GM11168 (cell line): ENCODE measurements around the gene TP53I11.

Source experiments
- in situ Hi-C: fragments of 300-500 bp; cut with MboI; formaldehyde crosslinking; loops from one replicate; pipeline ENCODE4 v1.12.0; 2022; ENCODE audit warnings: low sequenced_read_pairs; ENCODE audit not compliant: unreplicated experiment

The TP53I11 gene

GRCh38 chr11:44960200-44960845, 9.6 kb upstream of the TP53I11 start:
- in situ Hi-C loops, result no loop called here

DNA sequence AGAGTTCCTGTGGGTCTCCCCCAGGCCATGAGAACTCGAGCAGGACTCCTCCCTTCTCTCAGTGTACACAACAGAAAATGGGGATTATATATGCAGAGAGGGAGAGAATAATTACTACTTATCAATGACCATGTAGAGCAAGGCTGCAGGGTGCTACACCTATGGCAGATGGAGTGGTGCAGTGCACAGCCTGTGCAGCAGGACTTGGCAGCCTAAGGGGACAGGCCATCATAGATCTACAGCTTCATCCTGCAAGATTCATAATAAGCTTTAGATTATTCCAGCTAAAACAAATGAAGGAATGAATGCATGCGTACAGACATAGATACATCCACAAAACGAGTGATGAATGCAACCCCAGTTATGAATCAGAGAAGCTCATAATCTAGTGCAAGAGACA, 8.4 kb upstream of the TP53I11 start:
- in situ Hi-C loops, result no loop called here

- in situ Hi-C loops, result no loop called here
These were observed 7.3 kb upstream of the TP53I11 start for GRCh38 chr11:44957776-44958564.

- in situ Hi-C loops, result no loop called here
These were observed 6.4 kb upstream of the TP53I11 start for GRCh38 chr11:44957040-44957515.

GRCh38 chr11:44955015-44955738, 4.5 kb upstream of the TP53I11 start:
- in situ Hi-C loops, result no loop called here

- in situ Hi-C loops, result no loop called here
These were observed 3.6 kb upstream of the TP53I11 start for GRCh38 chr11:44954051-44954906.

GRCh38 chr11:44952500-44953260, 2.0 kb upstream of the TP53I11 start:
- in situ Hi-C loops, result no loop called here

GRCh38 chr11:44952082-44952481, 1.4 kb upstream of the TP53I11 start:
- in situ Hi-C loops, result no loop called here

DNA sequence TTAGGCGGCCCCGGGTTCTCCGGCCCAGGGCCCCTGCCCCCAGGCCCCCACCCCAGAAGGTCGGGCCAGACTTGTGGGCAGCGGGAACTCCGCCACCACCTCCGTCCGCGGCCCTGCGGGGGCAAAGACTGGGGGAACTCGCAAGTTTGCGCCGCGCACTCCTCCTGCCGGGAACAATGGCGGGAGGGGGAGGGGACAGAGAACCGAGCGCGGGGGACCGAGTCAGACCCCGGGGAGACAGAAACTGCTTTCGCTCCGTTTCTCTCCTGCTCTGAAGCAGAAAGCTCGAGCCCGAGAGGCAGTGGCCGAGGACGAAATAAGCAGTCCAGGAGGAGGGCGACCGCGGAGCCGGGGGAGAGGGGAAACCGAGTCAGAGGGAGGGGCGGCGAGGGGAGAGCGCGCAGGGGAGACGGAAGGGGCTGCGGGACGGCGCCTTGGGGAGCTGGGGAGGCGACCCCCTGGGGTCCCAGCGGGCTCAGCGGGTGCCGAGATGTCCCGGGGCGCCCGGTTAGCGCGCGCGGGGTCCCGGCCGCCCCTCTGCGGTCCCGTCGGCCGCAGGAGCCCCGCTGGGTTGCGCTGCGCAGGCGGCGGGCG, 555 bp downstream of the TP53I11 start:
- in situ Hi-C loops, result no loop called here

GRCh38 chr11:44949160-44950030, 1.3 kb downstream of the TP53I11 start:
- in situ Hi-C loops, result no loop called here

- in situ Hi-C loops, result no loop called here
These were observed 2.5 kb downstream of the TP53I11 start for GRCh38 chr11:44948155-44948554.

DNA sequence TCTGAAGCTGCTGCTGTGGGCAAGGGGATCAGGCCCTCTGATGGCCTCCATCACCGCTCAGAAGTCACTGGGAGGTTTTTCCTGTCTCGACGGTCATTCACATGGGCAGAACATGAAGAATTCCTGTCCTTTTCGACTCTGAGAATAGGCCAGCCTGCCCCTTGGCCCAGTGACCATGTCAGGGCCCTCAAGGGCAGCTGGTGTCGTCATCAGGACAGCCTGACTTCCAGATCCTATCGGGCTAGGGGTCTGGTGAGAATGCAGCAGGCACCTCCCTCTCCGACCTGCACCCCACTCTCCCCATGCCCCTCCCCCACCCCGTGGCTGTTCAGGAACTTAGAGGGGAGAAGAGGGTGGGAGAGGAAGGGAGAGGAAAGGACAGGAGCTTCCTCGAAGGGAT, 3.6 kb downstream of the TP53I11 start:
- in situ Hi-C loops, result no loop called here

DNA sequence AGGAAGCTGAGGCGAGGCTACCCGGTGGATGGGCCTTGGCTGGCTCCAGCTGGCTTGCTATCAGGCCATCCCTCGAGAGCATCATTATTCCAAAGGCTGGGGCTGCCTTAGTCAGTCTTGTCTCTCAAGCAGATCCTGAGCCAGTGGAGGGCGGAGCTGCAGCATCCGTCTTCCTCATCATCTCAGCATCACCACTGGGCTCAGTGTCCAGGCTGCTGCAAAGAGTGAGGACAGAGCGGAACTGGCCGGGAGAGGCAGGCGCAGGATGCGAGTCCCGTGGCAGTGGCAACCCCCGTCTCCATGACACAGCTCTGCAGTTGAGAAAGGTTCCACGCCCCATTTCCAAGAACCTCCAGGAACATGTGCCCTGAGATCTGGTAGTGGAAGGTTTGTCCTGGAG, 4.4 kb downstream of the TP53I11 start:
- in situ Hi-C loops, result no loop called here

GRCh38 chr11:44945666-44946065, 5.0 kb downstream of the TP53I11 start:
- in situ Hi-C loops, result no loop called here

- in situ Hi-C loops, result no loop called here
These were observed 5.8 kb downstream of the TP53I11 start for GRCh38 chr11:44944853-44945235.

- in situ Hi-C loops, result no loop called here
These were observed 6.4 kb downstream of the TP53I11 start for GRCh38 chr11:44944181-44944852.

DNA sequence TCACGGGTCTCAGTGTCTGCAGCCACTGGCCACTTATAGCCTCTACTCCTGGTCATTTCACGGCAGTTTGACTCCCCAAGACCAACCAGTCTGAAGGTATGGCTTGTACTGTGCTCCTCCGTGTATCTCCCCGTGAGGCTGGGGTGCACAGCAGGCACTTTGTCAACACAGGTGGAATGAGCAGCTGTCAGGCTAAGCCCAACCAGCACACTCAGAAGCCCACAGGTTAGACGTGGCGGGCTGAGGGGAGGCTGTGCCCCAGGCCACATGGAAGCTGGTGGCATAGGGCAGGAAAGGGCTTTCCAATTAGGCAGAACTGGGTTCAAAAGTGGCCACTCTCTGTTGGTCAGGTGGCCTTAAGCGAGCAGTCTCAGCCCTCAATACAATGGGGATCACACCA, 7.0 kb downstream of the TP53I11 start:
- in situ Hi-C loops, result no loop called here

- in situ Hi-C loops, result no loop called here
These were observed 7.6 kb downstream of the TP53I11 start for GRCh38 chr11:44943118-44943517.
